GM19351 (cell line): ENCODE data around the gene TXNDC5.

ENCODE experiments used
- ATAC-seq: cut with Tn5 transposase; IDR thresholded peaks from one replicate; pipeline ENCODE4 v1.9.1; 2021; ENCODE audit warnings: mild to moderate bottlenecking, moderate library complexity; ENCODE audit not compliant: unreplicated experiment

Gene TXNDC5

GRCh38 chr6:7910654-7911344 is at the start of gene TXNDC5:
TXNDC5 (minus strand) TSS chr6:7910788; CDS start chr6:7910776, 12 bp downstream.
- ATAC-seq, result peak; percentile 64

GRCh38 chr6:7960141-7960540 is 49.6 kb upstream of the TXNDC5 start:
- no peak for ATAC-seq

GRCh38 chr6:7959453-7959852 is 48.9 kb upstream of the TXNDC5 start:
- no peak for ATAC-seq

GRCh38 chr6:7958464-7958863 is 47.9 kb upstream of the TXNDC5 start:
- no peak for ATAC-seq

GRCh38 chr6:7956257-7956656 is 45.7 kb upstream of the TXNDC5 start:
- ATAC-seq, result no peak

- no peak for ATAC-seq
Measured at GRCh38 chr6:7954477-7955200, 44.1 kb upstream of the TXNDC5 start.

- ATAC-seq, result no peak
Measured at GRCh38 chr6:7953753-7954152, 43.2 kb upstream of the TXNDC5 start.

GRCh38 chr6:7939864-7940228 is 29.3 kb upstream of the TXNDC5 start:
- peak; percentile 47 for ATAC-seq

GRCh38 chr6:7939184-7939863 is 28.7 kb upstream of the TXNDC5 start:
- ATAC-seq, result peak; percentile 65

GRCh38 chr6:7938562-7939183 is 28.1 kb upstream of the TXNDC5 start:
- ATAC-seq, result peak; percentile 23

- peak; percentile 97 for ATAC-seq
Measured at GRCh38 chr6:7933794-7934193, 23.2 kb upstream of the TXNDC5 start.

GRCh38 chr6:7932625-7933024 is 22.0 kb upstream of the TXNDC5 start:
- no peak for ATAC-seq

- ATAC-seq, result no peak
Measured at GRCh38 chr6:7924867-7925266, 14.3 kb upstream of the TXNDC5 start.

GRCh38 chr6:7922596-7922995 is 12.0 kb upstream of the TXNDC5 start:
- no peak for ATAC-seq

GRCh38 chr6:7921632-7922092 is 11.1 kb upstream of the TXNDC5 start:
- no peak for ATAC-seq

- no peak for ATAC-seq
Measured at GRCh38 chr6:7921046-7921445, 10.5 kb upstream of the TXNDC5 start.

- ATAC-seq, result no peak
Measured at GRCh38 chr6:7920425-7920824, 9.8 kb upstream of the TXNDC5 start.

- ATAC-seq, result no peak
Measured at GRCh38 chr6:7919871-7920270, 9.3 kb upstream of the TXNDC5 start.

- ATAC-seq, result no peak
Measured at GRCh38 chr6:7918403-7918802, 7.8 kb upstream of the TXNDC5 start.

GRCh38 chr6:7917729-7918128 is 7.1 kb upstream of the TXNDC5 start:
- no peak for ATAC-seq

GRCh38 chr6:7916959-7917358 is 6.4 kb upstream of the TXNDC5 start:
- ATAC-seq, result peak; percentile 88
